ENCODE results near the gene KRT33A. TPM values are rescaled to one million over a fixed set of nuclear protein-coding genes. Genes with fewer than 3 reads are reported as not detected.
"Not testable (repeated sequence)": the region's sequence is repeated elsewhere in the genome, so short reads cannot be mapped to it uniquely, and the experiment has no call there.

Gene KRT33A
- total and polyA plus RNA-seq, 2 of the 8 experiments (the other 6 are each of a cell fraction or from before 2014, with no cell fraction given) = not detected

DNA sequence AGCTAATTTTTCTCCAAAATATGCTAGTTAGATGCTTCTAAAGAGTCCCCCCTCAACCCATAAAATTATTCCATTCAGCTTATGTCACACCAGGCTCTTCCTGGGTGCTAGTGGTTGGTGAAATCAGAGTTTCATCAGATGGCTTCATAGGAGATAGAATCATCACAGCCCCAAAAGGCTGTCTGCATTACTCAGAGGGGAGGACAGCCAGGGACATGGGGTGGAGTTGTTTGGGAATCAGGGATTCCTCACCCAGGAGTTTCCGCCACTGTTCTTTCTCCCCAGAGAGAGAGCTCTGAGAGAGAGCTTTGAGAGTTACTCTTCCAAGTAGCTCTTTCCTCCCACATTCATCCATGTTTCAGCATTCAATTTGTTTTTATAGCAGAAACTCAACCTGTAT, 31.8 kb upstream of the KRT33A start (continued):
- no peak for TF ChIP-seq POLR2AphosphoS5 (IDR thresholded peaks at IDR 0.05; ENCODE audit: low read depth, low read length)
- no peak for TF ChIP-seq HDAC2 (IDR thresholded peaks at IDR 0.05; ENCODE audit: borderline replicate concordance in 1 of 2, low read depth in 2 of 2, low read length in 2 of 2)
- no peak for TF ChIP-seq EGR1 (IDR thresholded peaks at IDR 0.05; ENCODE audit: borderline replicate concordance, low read depth, low read length)

DNA sequence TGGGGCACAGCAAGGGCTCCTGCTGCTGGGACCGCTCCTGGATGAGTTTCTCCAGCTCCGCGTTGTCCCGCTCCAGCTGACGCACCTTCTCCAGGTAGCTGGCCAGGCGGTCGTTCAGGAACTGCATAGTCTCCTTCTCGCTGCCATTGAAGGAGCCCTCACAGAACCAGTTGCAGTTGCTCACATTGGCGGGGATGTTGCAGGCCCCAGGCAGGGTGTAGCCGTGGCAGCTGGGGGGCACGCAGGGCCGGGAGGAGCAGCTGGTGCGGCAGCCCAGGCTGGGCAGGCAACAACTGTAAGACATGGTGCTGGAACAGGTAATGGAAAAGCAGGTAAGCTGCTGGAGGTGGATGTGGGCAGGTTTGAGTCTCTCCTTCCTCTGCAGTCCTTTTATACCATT, 31.3 kb upstream of the KRT33A start, which contains the start of gene KRT34:
Gene KRT34, minus strand, starts transcription at position 364 of the 400 bp plus-strand sequence. Its CDS starts 60 bp downstream, at position 304.
- H3K4me2 ChIP-seq (ENCODE audit: insufficient read depth in 1 of 2, low read depth in 2 of 2, low read length in 2 of 2); H4K8ac ChIP-seq (ENCODE audit: extremely low read depth, insufficient read depth, low read length); FAIRE-seq; H4K91ac ChIP-seq (replicated peaks; ENCODE audit: insufficient read length, low read length); H3K9ac ChIP-seq (replicated peaks in 1 of 4; ENCODE audit: extremely low read depth in 1 of 4, low read depth in 3 of 4, low read length in 3 of 4); H3K23me2 ChIP-seq (ENCODE audit: low read depth, low read length); H4K5ac ChIP-seq (ENCODE audit: insufficient read length, low read depth, low read length); POLR2A ChIA-PET (ENCODE audit: partially characterized antibody); H3K23ac ChIP-seq (ENCODE audit: insufficient read length); H3K36me3 ChIP-seq (ENCODE audit: control insufficient read depth in 2 of 4, insufficient read depth in 4 of 4, low read length in 3 of 4); H2AFZ ChIP-seq (ENCODE audit: low read length); H2BK20ac ChIP-seq (ENCODE audit: low read length); H2BK120ac ChIP-seq (replicated peaks; ENCODE audit: low read depth, low read length); H2AK5ac ChIP-seq (ENCODE audit: low read depth, low read length); H4K20me1 ChIP-seq (replicated peaks in 1 of 2; ENCODE audit: control insufficient read depth in 1 of 2, insufficient read depth in 2 of 2, low read length in 2 of 2); H3K4ac ChIP-seq (replicated peaks; ENCODE audit: insufficient read length, low read depth, low read length); H2BK12ac ChIP-seq (ENCODE audit: low read depth, low read length); H3K18ac ChIP-seq (ENCODE audit: extremely low read depth, low read length); H2BK5ac ChIP-seq (ENCODE audit: low read depth, low read length); DNase-seq (ENCODE audit: low read depth in 1 of 2, low spot score in 2 of 2); H3K79me1 ChIP-seq (ENCODE audit: low read depth, low read length); H3K27me3 ChIP-seq (replicated peaks in 1 of 4; ENCODE audit: control insufficient read depth in 3 of 4, extremely low read depth in 1 of 4, insufficient read depth in 3 of 4, low read length in 3 of 4); H3K9me3 ChIP-seq (ENCODE audit: insufficient read depth in 2 of 2, low read depth in 1 of 2, low read length in 1 of 2); H3K56ac ChIP-seq (replicated peaks; ENCODE audit: insufficient read length, low read depth, low read length); H3K79me2 ChIP-seq (ENCODE audit: control insufficient read depth in 1 of 2, insufficient read depth in 2 of 2, low read length in 2 of 2); H3K4me3 ChIP-seq (ENCODE audit: extremely low read depth in 1 of 4, insufficient read depth in 2 of 4, low read depth in 3 of 4, low read length in 4 of 4); H3K27ac ChIP-seq (ENCODE audit: low read depth, low read length); H3K4me1 ChIP-seq (replicated peaks in 1 of 4; ENCODE audit: control insufficient read depth in 3 of 4, insufficient read depth in 4 of 4, low read length in 3 of 4); H2BK15ac ChIP-seq (ENCODE audit: low read length); H3K14ac ChIP-seq (ENCODE audit: insufficient read length): not testable (repeated sequence)
- 97% methylated on average over 12 of the region's 13 CpGs; no CpG with 5 or more reads in 1 of the 2 experiments for WGBS, 2 experiments (ENCODE audit: extremely low coverage in 1 of 2, insufficient coverage in 1 of 2, insufficient read length in 1 of 2, insufficient replicate concordance in 2 of 2, low coverage in 1 of 2, low lambda C conversion rate in 2 of 2, missing lambda C conversion rate in 1 of 2)
- CTCF ChIA-PET (ENCODE audit: partially characterized antibody) = interaction anchor here (0.6 to 1.7 kb wide), 5 partner anchors 10 to 848 kb away, joined by 3 to 6 read pairs (median 4); no protein-coding TSS in a partner anchor

Data from H1 (cell line).